ENCODE data around the gene SNRNP25. TPM values are rescaled to one million over a fixed set of nuclear protein-coding genes. Genes with fewer than 3 reads are reported as not detected.

Gene SNRNP25
- total and polyA plus RNA-seq, 2 of the 8 experiments (the other 6 are each of a cell fraction or from before 2014, with no cell fraction given), result 53.0 to 58.4 TPM

- peaks cover 3 to 8% of the 10 kb centered on the region in 2 experiments for H4K20me1 ChIP-seq (replicated peaks in 1 of 2; ENCODE audit: control insufficient read depth in 1 of 2, insufficient read depth in 2 of 2, low read length in 2 of 2)
- 0 out of 2 replicates have a peak overlapping the region, but pooled peaks have one; percentile 38 for H4K8ac ChIP-seq (ENCODE audit: extremely low read depth, insufficient read depth, low read length)
- no peak overlapping the region for H3K56ac ChIP-seq (replicated peaks; ENCODE audit: insufficient read length, low read depth, low read length)
- no peak overlapping the region for H3K4me3 ChIP-seq (ENCODE audit: extremely low read depth in 1 of 4, insufficient read depth in 2 of 4, low read depth in 3 of 4, low read length in 4 of 4)
- no peak overlapping the region for H3K14ac ChIP-seq (ENCODE audit: insufficient read length)
- no peak overlapping the region for H3K9ac ChIP-seq (replicated peaks in 1 of 4; ENCODE audit: extremely low read depth in 1 of 4, low read depth in 3 of 4, low read length in 3 of 4)
- no peak overlapping the region for H3K4me2 ChIP-seq (ENCODE audit: insufficient read depth in 1 of 2, low read depth in 2 of 2, low read length in 2 of 2)
- no peak overlapping the region for H3K4ac ChIP-seq (replicated peaks; ENCODE audit: insufficient read length, low read depth, low read length)
- H4K91ac ChIP-seq (replicated peaks; ENCODE audit: insufficient read length, low read length), result no peak overlapping the region
- peaks cover 0 to 3% (median 0%) of the 10 kb centered on the region in 4 experiments; a peak in 1 of 8 replicates for H3K36me3 ChIP-seq (ENCODE audit: control insufficient read depth in 2 of 4, insufficient read depth in 4 of 4, low read length in 3 of 4)
- no peak overlapping the region for H3K18ac ChIP-seq (ENCODE audit: extremely low read depth, low read length)
- H3K27me3 ChIP-seq (replicated peaks in 1 of 4; ENCODE audit: control insufficient read depth in 3 of 4, extremely low read depth in 1 of 4, insufficient read depth in 3 of 4, low read length in 3 of 4), result no peaks in the 10 kb centered on the region; a peak in 1 of 7 replicates
- no peak overlapping the region for H2BK120ac ChIP-seq (replicated peaks; ENCODE audit: low read depth, low read length)
- no peaks in the 10 kb centered on the region for H3K4me1 ChIP-seq (replicated peaks in 1 of 4; ENCODE audit: control insufficient read depth in 3 of 4, insufficient read depth in 4 of 4, low read length in 3 of 4)
- no peaks in the 10 kb centered on the region for H3K9me3 ChIP-seq (ENCODE audit: insufficient read depth in 2 of 2, low read depth in 1 of 2, low read length in 1 of 2)
- no peaks in the 10 kb centered on the region for H3K23me2 ChIP-seq (ENCODE audit: low read depth, low read length)
- ChIA-PET POLR2A (ENCODE audit: partially characterized antibody) (interaction anchor here (1.8 to 12.4 kb wide), 3 partner anchors 19 to 41 kb away, joined by 6 to 153 read pairs (median 12); partner anchors contain the start of gene RHBDF1), CTCF (ENCODE audit: partially characterized antibody) (interaction anchor here (1.3 to 25.7 kb wide), 13 partner anchors 9 to 265 kb away, joined by 3 to 856 read pairs (median 13); partner anchors contain the start of genes MPG and RHBDF1)
- no peak overlapping the region for H2AFZ ChIP-seq (ENCODE audit: low read length)
- H2AK5ac ChIP-seq (ENCODE audit: low read depth, low read length), result no peak overlapping the region
- no peak overlapping the region for H3K27ac ChIP-seq (ENCODE audit: low read depth, low read length)
- H2BK12ac ChIP-seq (ENCODE audit: low read depth, low read length), result no peak overlapping the region
- H3K23ac ChIP-seq (ENCODE audit: insufficient read length), result no peak overlapping the region
- no peak overlapping the region for H2BK15ac ChIP-seq (ENCODE audit: low read length)
- FAIRE-seq (no peak), DNase-seq (ENCODE audit: low read depth in 1 of 2, low spot score in 2 of 2) (no peak)
- no peaks in the 10 kb centered on the region for H3K79me2 ChIP-seq (ENCODE audit: control insufficient read depth in 1 of 2, insufficient read depth in 2 of 2, low read length in 2 of 2)
- no peaks in the 10 kb centered on the region for H3K79me1 ChIP-seq (ENCODE audit: low read depth, low read length)
- TF ChIP-seq GTF2F1 (IDR thresholded peaks at IDR 0.05; ENCODE audit: borderline replicate concordance, low read depth, low read length), result no peak
- TF ChIP-seq YY1 (IDR thresholded peaks at IDR 0.05; ENCODE audit: low read depth, low read length), result no peak
- no peak for TF ChIP-seq RNF2 (IDR thresholded peaks at IDR 0.05; ENCODE audit: borderline replicate concordance, low read depth, low read length, missing control alignments, poor library complexity, severe bottlenecking)
- no peak overlapping the region for H2BK20ac ChIP-seq (ENCODE audit: low read length)
- 92% methylated on average over 8 of the region's 8 CpGs; no CpG with 5 or more reads in 1 of the 2 experiments for WGBS, 2 experiments (ENCODE audit: extremely low coverage in 1 of 2, insufficient coverage in 1 of 2, insufficient read length in 1 of 2, insufficient replicate concordance in 2 of 2, low coverage in 1 of 2, low lambda C conversion rate in 2 of 2, missing lambda C conversion rate in 1 of 2)
- H2BK5ac ChIP-seq (ENCODE audit: low read depth, low read length), result no peak overlapping the region
- no peak overlapping the region for H4K5ac ChIP-seq (ENCODE audit: insufficient read length, low read depth, low read length)
These were observed 44.2 kb downstream of the SNRNP25 start for GRCh38 chr16:97822-98221.
